Effector memory CD4-positive, alpha-beta T cell (primary cell): ENCODE measurements around the gene MEF2D.

Experiments used
- DNase-seq, 3 donors: peaks; one replicate each; pipeline ENCODE4 v3.0.0-alpha.2; 2020
- H3K27ac ChIP-seq: 2 replicates; pipeline ENCODE4 v1.7.0; 2013; ENCODE audit warnings: mild to moderate bottlenecking, low read length, moderate library complexity; ENCODE audit not compliant: insufficient read depth, poor library complexity, severe bottlenecking
- H3K27me3 ChIP-seq: replicated peaks from 2 replicates; pipeline ENCODE4 v1.7.0; 2013; ENCODE audit warnings: mild to moderate bottlenecking, low read length; ENCODE audit not compliant: insufficient read depth, control insufficient read depth, poor library complexity, severe bottlenecking
- H3K36me3 ChIP-seq: 2 replicates; pipeline ENCODE4 v1.7.0; 2013; ENCODE audit warnings: mild to moderate bottlenecking, low read length, moderate library complexity; ENCODE audit not compliant: control insufficient read depth, insufficient read depth
- H3K4me1 ChIP-seq: 2 replicates; pipeline ENCODE4 v1.7.0; 2013; ENCODE audit warnings: low read length, mild to moderate bottlenecking; ENCODE audit not compliant: control insufficient read depth, insufficient read depth, poor library complexity, severe bottlenecking
- H3K4me3 ChIP-seq: 2 replicates; pipeline ENCODE4 v1.7.0; 2013; ENCODE audit warnings: low read length, low read depth, mild to moderate bottlenecking; ENCODE audit not compliant: insufficient read depth, poor library complexity, severe bottlenecking
- H3K9me3 ChIP-seq: 2 replicates; pipeline ENCODE4 v1.7.0; 2013; ENCODE audit warnings: mild to moderate bottlenecking, low read length, moderate library complexity; ENCODE audit not compliant: control insufficient read depth

The MEF2D gene

DNA sequence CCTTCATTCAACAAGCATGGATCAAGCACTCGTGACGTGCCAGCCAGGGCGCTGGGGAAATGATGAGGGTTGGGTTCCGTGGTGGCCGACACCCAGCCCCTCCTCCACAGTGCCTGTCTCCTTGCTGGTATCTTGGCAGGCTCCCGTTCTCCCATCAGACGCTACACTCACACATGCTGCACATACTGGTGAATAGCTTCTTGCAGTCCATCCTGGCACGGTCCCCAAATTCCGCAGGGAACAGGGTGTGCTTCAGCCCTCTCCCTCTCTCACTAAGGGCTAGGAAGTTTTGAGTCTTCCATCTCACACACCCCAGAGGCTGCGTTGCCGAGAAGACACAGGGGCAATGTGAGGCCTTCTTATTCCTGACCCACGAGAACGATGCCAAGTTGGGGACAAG, 10.1 kb upstream of the MEF2D start:
- H3K4me3 ChIP-seq: no peak overlapping the region
- H3K36me3 ChIP-seq: no peaks in the 10 kb centered on the region
- H3K27ac ChIP-seq: no peak overlapping the region
- peaks cover 5% of the 10 kb centered on the region for H3K4me1 ChIP-seq
- no peak for DNase-seq
- no peaks in the 10 kb centered on the region for H3K27me3 ChIP-seq
- H3K9me3 ChIP-seq: no peaks in the 10 kb centered on the region

DNA sequence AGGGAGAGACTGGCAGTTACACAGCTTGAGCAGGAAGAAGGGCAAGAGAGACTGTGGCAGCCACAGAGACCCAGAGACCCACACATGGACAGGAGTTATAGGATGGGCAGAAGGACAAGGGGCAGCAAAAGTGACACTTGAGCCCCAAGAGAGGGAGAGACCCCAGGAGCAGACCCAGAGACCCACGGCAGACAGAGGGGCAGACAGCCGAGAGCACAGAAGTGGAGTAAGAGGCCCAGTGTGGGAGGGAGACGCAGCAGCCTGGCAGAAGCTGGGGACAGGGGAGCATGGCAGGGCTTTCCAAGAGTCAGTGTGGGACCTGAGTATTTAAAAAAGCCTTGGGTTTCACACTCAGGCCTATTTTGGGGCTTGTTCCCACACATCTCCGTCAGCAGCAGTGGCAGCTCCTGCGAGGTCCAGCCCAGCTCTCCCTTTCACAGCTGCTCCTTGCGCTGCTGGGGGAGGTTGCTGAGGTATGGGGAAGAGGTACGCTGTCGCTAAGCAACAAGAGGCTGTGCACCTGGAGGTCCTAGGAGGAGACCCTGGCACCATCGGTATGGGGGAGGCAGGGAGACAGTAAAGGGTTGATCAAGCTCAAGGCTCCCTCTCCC, 9.0 kb upstream of the MEF2D start:
- DNase-seq: no peak
- H3K4me3 ChIP-seq: no peak overlapping the region
- no peak overlapping the region for H3K27ac ChIP-seq
- H3K4me1 ChIP-seq: peaks cover 13% of the 10 kb centered on the region
- H3K36me3 ChIP-seq: no peaks in the 10 kb centered on the region
- no peaks in the 10 kb centered on the region for H3K27me3 ChIP-seq
- H3K9me3 ChIP-seq: no peaks in the 10 kb centered on the region

DNA sequence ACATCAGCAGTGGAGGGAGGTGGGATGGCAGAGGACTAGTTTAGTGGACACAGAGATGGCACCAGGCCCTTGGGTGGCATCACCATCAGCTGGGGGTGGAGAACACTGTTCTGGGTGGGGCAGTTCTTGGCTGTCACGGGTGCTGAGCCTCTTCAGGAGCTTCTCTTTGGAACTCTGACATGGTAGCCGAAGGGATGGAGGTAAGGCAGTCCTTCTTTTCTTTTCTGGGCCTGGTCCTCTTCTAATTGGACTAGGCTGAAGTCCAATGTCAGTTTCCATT, 8.3 kb upstream of the MEF2D start:
- H3K27me3 ChIP-seq: no peaks in the 10 kb centered on the region
- no peak for DNase-seq
- H3K4me3 ChIP-seq: no peak overlapping the region
- H3K4me1 ChIP-seq: peaks cover 19% of the 10 kb centered on the region
- no peak overlapping the region for H3K27ac ChIP-seq
- no peaks in the 10 kb centered on the region for H3K36me3 ChIP-seq
- no peaks in the 10 kb centered on the region for H3K9me3 ChIP-seq

DNA sequence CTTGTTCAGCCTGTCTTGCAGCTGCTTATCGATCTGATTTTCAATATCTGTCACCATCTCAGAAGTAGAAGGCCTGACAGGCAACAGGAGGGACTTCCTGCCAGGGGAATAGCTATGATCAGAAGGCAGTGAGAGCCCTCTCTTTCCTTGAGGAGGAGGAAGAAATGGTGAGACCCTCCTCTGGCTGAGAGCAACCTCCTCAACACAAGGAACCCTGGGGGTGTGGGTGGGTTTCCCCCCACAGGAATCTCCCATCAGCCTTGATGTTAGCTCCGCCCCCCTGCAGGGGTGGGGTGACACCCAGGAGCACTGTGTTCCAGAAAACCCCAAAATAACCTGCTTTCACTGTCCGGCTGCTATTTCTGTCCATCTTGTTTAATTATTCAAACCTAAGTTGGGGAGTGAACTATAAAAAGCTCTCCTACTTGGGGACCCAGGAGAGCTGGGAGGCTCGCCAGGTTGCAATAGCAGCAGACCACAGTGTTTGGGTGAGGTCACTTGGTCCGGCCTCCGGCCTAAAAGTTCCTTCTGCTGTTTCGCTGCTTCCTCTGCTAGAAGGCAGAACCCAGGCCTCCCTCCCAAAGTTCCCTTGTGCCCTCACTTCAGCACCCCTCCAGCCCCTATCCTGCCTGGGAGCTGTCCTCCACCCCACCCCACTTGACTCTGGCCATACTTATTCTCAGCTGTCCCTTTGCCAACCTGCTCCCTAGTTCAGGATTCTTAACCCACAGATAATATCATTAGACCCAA, 7.8 kb upstream of the MEF2D start:
- Histone ChIP-seq H3K27me3 (no peaks in the 10 kb centered on the region), H3K36me3 (no peaks in the 10 kb centered on the region), H3K9me3 (no peaks in the 10 kb centered on the region), H3K4me3 (no peak overlapping the region), H3K27ac (no peak overlapping the region), H3K4me1 (peaks cover 24% of the 10 kb centered on the region)
- DNase-seq: no peak

DNA sequence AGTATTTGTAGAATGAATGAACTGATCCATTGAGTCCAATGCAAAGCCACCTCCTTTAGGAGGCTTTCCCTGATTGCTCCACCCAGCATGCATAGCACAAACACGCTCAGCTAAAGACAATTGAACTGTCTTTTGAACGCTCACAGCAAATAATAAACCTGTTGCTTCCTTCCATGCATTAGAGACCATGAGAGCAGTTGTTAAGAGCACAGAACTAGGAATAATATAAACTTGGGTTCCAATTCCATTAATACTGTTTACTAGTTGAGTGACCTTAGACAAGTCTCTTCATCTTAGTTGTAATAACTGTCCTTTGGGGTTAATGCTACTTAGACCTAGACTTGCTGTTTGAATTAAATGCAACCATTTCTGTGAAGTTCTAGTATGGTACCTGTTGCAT, 5.9 kb upstream of the MEF2D start:
- H3K36me3 ChIP-seq: no peaks in the 10 kb centered on the region
- no peaks in the 10 kb centered on the region for H3K9me3 ChIP-seq
- no peak overlapping the region for H3K27ac ChIP-seq
- H3K4me3 ChIP-seq: no peak overlapping the region
- DNase-seq: no peak
- no peaks in the 10 kb centered on the region for H3K27me3 ChIP-seq
- peaks cover 43% of the 10 kb centered on the region for H3K4me1 ChIP-seq

DNA sequence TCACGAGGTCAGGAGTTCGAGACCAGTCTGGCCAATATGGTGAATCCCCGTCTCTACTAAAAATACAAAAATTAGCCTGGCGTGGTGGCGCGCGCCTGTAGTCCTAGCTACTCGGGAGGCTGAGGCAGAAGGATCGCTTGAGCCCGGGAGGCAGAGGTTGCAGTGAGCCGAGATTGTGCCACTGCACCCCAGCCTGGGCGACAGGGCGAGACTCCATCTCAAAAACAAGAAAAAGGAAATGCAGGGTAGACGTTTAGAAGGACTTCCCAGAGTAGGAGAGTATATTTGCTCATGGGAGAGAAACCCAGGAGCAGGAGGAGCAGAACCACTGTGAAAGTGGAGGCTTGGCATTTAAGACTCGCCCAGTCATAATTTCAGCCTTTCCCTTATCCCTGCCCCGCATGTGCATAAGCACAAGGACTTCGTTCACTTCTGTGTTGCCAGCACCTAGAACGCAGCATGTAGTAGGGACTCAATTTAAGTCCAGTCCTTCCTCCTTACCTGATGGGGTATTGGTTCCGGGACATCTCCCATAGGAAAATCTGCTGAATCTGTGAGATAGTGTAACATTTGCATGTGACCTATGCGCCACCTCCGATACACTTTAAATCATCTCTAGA, 5.2 kb upstream of the MEF2D start:
- peak overlapping the region; percentile 49 for H3K4me3 ChIP-seq
- no peaks in the 10 kb centered on the region for H3K9me3 ChIP-seq
- DNase-seq: no peak
- peaks cover 43% of the 10 kb centered on the region for H3K4me1 ChIP-seq
- H3K36me3 ChIP-seq: no peaks in the 10 kb centered on the region
- H3K27me3 ChIP-seq: no peaks in the 10 kb centered on the region
- peak overlapping the region; percentile 95 for H3K27ac ChIP-seq

DNA sequence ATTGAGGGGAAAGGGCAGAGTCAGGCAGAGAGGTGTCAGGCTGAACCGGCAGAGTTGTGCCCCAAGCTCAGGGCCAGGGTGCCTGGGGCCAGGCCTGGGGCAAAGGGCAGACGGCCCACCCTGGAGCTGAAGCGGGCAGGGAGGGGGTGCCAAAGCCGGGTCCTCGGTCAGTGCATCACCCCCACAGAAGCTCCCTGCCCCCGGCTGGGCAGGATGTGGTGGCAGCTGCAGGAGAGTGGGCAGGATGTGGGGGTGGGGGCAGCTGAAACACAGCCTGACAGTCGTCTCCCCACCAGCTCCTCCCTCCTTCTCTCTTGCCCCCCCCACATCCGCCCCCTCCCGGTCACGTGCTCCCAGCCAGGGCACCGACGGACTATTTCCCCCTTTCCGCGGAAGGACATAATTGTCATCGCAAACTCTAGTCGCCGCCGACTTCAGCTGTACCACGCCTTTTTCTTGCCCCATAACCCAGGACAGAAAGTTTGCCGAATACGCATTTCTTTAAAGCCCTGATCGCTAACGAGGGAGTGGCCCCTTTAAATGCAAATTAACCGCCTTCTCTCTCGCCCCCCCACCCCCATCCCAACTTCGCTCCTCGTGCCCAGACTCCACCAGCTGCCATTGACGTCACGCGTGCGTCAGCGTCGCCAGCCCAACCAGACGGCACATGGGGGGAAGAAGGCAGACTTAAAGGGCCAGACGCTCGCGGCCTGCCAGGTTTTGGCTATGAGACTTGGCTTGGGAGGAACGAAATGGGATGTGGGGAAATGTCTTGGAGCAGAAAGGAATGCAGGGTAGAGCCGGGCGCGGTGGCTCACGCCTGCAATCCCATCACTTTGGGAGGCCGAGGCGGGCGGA, 4.5 kb upstream of the MEF2D start:
- no peaks in the 10 kb centered on the region for H3K9me3 ChIP-seq
- H3K4me1 ChIP-seq: peaks cover 43% of the 10 kb centered on the region
- peak overlapping the region; percentile 95 for H3K27ac ChIP-seq
- no peaks in the 10 kb centered on the region for H3K36me3 ChIP-seq
- DNase-seq: peak; percentile 96 to 98 (median 97)
- peak overlapping the region; percentile 49 for H3K4me3 ChIP-seq
- no peaks in the 10 kb centered on the region for H3K27me3 ChIP-seq

DNA sequence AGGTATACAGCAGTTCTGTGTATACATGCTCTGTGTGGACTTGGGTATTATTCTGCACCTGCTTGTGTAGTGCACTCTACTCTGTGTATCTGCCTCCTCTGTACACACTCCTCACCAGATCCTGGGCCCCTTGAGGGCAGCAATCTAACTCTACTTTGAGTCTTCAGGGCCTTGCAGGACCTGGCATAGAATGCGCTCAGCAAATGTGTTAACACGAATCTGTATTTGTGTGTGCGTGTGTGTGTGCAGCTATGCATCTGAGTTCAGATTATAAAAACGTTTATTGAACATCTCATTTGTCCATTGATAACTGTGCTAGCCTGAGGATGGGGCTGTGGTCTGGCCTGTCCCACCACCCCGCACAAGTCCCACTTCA, 3.9 kb upstream of the MEF2D start:
- no peaks in the 10 kb centered on the region for H3K9me3 ChIP-seq
- H3K36me3 ChIP-seq: no peaks in the 10 kb centered on the region
- H3K4me1 ChIP-seq: peaks cover 45% of the 10 kb centered on the region
- DNase-seq: no peak
- no peaks in the 10 kb centered on the region for H3K27me3 ChIP-seq
- peak overlapping the region; percentile 49 for H3K4me3 ChIP-seq
- peak overlapping the region; percentile 95 for H3K27ac ChIP-seq

DNA sequence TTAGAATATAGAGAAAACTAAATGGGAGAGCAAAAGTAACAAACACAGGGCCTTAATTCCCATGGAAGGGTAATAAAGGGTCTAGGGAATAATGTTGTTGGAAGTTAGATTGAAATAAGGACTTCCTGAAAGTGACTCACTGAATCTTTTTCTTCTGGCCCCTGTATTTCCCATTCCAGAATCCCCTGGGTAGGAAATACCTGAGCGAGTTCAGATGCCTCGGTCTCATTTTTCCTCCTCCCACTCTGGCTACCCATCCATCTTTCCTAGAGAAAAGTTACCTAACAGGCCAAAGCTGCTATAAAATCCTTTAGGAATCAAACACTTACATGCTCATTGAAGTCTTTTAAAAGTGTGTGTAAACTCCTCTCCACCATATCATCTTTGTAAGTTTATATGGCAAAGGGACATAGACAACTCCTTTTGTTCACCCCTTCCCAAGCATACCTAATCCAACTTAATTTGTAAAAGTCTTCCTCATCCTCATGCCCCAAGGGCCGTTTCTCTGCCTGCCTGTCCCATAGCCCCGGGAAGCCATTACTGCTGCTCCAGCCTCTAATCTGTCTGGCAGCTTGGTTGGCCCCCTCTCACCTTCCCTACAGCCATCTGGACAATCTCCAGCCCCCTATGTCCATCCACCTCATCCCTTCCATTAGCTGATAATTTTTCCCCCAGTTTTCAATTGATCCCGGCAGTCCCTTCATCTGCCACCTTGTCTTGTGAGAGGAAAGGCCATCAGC, 3.3 kb upstream of the MEF2D start:
- no peaks in the 10 kb centered on the region for H3K27me3 ChIP-seq
- no peak for DNase-seq
- peak overlapping the region; percentile 49 for H3K4me3 ChIP-seq
- peaks cover 51% of the 10 kb centered on the region for H3K4me1 ChIP-seq
- H3K27ac ChIP-seq: peak overlapping the region; percentile 95
- no peaks in the 10 kb centered on the region for H3K36me3 ChIP-seq
- H3K9me3 ChIP-seq: no peaks in the 10 kb centered on the region
